Parathyroid adenoma (tissue), 2 donors: Measurements from ENCODE around the gene ADSS1.

Experiments
- H2AFZ ChIP-seq: fragments of 300-600 bp; sonication (generic); one replicate; pipeline ENCODE4 v1.7.0; 2017; ENCODE audit warnings: antibody characterized with exemption, mild to moderate bottlenecking
- H3K27ac ChIP-seq: fragments of 300-600 bp; sonication (generic); one replicate; pipeline ENCODE4 v1.7.0; 2017
- H3K27me3 ChIP-seq: fragments of 300-600 bp; sonication (generic); one replicate; pipeline ENCODE4 v1.7.0; 2017; ENCODE audit warnings: low read length; ENCODE audit not compliant: control insufficient read depth, insufficient read depth
- H3K36me3 ChIP-seq: fragments of 300-600 bp; sonication (generic); one replicate; pipeline ENCODE4 v1.7.0; 2017; ENCODE audit warnings: low read length; ENCODE audit not compliant: control insufficient read depth, insufficient read depth
- H3K4me1 ChIP-seq: fragments of 300-600 bp; sonication (generic); one replicate; pipeline ENCODE4 v1.7.0; 2017; ENCODE audit warnings: control low read depth
- H3K4me2 ChIP-seq: fragments of 300-600 bp; sonication (generic); one replicate; pipeline ENCODE4 v1.7.0; 2017; ENCODE audit warnings: low read length
- H3K4me3 ChIP-seq: fragments of 300-600 bp; sonication (generic); one replicate; pipeline ENCODE4 v1.7.0; 2017; ENCODE audit warnings: low read depth, low read length
- H3K79me2 ChIP-seq: fragments of 300-600 bp; sonication (generic); one replicate; pipeline ENCODE4 v1.7.0; 2017; ENCODE audit warnings: control low read depth
- H3K9ac ChIP-seq: fragments of 300-600 bp; sonication (generic); one replicate; pipeline ENCODE4 v1.7.0; 2017; ENCODE audit warnings: mild to moderate bottlenecking
- H3K9me3 ChIP-seq: fragments of 300-600 bp; sonication (generic); one replicate; pipeline ENCODE4 v1.7.0; 2017; ENCODE audit warnings: low read length; ENCODE audit not compliant: control insufficient read depth
- CTCF ChIP-seq: fragments of 300-600 bp; sonication (generic); IDR thresholded peaks from one replicate; pipeline ENCODE4 v1.7.0; 2017; ENCODE audit warnings: antibody characterized with exemption, mild to moderate bottlenecking
- donor health status: primary hyperparathyroidism.

Gene ADSS1

GRCh38 chr14:104751539-104752422, 27.8 kb downstream of the ADSS1 start:
- peaks cover 11% of the 10 kb centered on the region for H3K4me1 ChIP-seq
- peak overlapping the region; percentile 49 for H3K27ac ChIP-seq

GRCh38 chr14:104752423-104752734, 28.4 kb downstream of the ADSS1 start:
- peak overlapping the region; percentile 49 for H3K27ac ChIP-seq
- peak overlapping the region; percentile 82 for H2AFZ ChIP-seq
- H3K4me2 ChIP-seq, result peak overlapping the region; percentile 79
- peak overlapping the region; percentile 99 for H3K4me3 ChIP-seq
- H3K9ac ChIP-seq, result no peak overlapping the region
- peaks cover 3% of the 10 kb centered on the region for H3K79me2 ChIP-seq
- TF ChIP-seq CTCF, result no peak
- no peaks in the 10 kb centered on the region for H3K27me3 ChIP-seq
- H3K9me3 ChIP-seq, result no peaks in the 10 kb centered on the region
- peaks cover 11% of the 10 kb centered on the region for H3K4me1 ChIP-seq
- H3K36me3 ChIP-seq, result no peaks in the 10 kb centered on the region

More at GRCh38 chr14:104751539-104752422, 27.8 kb downstream of the ADSS1 start:
- Histone ChIP-seq H3K4me2 (peak overlapping the region; percentile 79), H3K9ac (no peak overlapping the region), H3K79me2 (peaks cover 3% of the 10 kb centered on the region), H3K4me3 (peak overlapping the region; percentile 99), H3K36me3 (no peaks in the 10 kb centered on the region), H2AFZ (peak overlapping the region; percentile 82), H3K9me3 (no peaks in the 10 kb centered on the region), H3K27me3 (no peaks in the 10 kb centered on the region)
- TF ChIP-seq CTCF, result no peak

- Histone ChIP-seq H3K9me3 (no peaks in the 10 kb centered on the region), H3K4me2 (peak within 1 kb of the TSS; percentile 95), H3K27ac (peak within 1 kb of the TSS; percentile 49), H3K79me2 (peaks cover 3% of the 10 kb centered on the region), H3K4me3 (peak within 1 kb of the TSS; percentile 99), H3K36me3 (no peaks in the 10 kb centered on the region), H3K4me1 (peaks cover 11% of the 10 kb centered on the region), H3K9ac (peak within 1 kb of the TSS; percentile 82), H3K27me3 (no peaks in the 10 kb centered on the region), H2AFZ (peak within 1 kb of the TSS; percentile 82)
- no peak for TF ChIP-seq CTCF
Measured at GRCh38 chr14:104752735-104753527, 28.9 kb downstream of the ADSS1 start, which contains the start of gene SIVA1. TSS of gene SIVA1 (plus strand) at chr14:104753147. CDS start at chr14:104753202, 55 bp downstream.

- peaks cover 15% of the 10 kb centered on the region for H3K4me1 ChIP-seq
- peak overlapping the region; percentile 82 for H2AFZ ChIP-seq
- peak overlapping the region; percentile 40 for H3K27ac ChIP-seq
- H3K4me3 ChIP-seq, result peak overlapping the region; percentile 99
- H3K9me3 ChIP-seq, result no peaks in the 10 kb centered on the region
- peaks cover 3% of the 10 kb centered on the region for H3K79me2 ChIP-seq
- no peaks in the 10 kb centered on the region for H3K27me3 ChIP-seq
- peak overlapping the region; percentile 82 for H3K9ac ChIP-seq
- TF ChIP-seq CTCF, result no peak
- peak overlapping the region; percentile 95 for H3K4me2 ChIP-seq
- no peaks in the 10 kb centered on the region for H3K36me3 ChIP-seq
Measured at GRCh38 chr14:104753528-104754212, 29.6 kb downstream of the ADSS1 start.
